ENCODE results near the gene ARMC9.

ARMC9 gene

DNA sequence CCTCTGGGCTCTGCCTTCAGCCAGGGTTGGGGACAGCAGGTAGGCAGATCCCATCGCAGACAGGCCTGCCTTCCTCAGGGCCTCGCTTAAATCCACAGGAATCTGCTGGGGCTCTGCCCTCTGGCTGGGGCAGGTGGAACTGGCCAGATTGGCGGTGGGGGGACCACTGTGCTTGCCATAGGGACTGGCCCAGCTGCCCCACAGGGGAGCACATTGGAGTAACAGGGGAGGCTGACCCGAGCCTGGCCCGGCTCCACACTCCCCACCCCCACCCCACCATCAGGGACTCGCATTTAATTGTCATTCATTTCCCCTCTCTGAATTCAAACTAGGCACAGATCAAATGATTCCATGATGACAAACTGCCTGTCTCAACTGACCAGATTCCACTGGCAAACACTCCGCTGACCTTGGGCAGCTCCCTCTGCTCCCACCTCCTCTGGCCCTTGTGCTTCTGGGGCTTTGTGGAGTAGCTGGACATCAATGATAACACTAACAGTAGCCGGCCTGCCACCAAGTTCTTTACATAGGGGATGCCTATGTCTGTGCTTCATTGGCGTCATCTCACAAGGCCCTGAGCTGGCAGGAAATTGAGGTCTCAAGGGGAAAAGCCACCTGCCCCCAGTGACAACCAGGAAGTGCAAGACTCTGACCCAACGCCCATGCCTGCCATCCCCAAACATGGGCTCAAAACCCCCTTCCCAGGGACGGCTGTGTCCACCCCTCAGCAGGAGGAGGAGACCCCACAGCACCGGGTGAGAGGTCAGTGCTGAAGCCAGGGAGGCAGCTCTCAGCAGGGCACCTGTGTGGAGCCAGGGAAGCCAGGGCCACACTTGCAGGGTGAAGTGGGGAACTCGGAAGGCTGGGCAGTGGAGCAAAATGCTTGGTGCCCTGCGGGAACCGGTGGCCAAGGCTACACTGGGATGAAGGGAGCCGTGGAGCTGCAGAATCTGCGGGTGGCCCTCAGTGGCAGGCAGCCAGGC is 195.0 kb downstream of the ARMC9 start:
- H3K4me2 ChIP-seq (ENCODE audit: insufficient read depth, low read length, poor library complexity, severe bottlenecking): no peak overlapping the region
- no peak overlapping the region for H3K23ac ChIP-seq (ENCODE audit: low read depth, low read length, poor library complexity)
- H2BK12ac ChIP-seq (ENCODE audit: low read length): peak overlapping the region; percentile 41
- H3K4ac ChIP-seq (ENCODE audit: low read length): peak overlapping the region; percentile 11
- peaks cover 2 to 6% of the 10 kb centered on the region in 2 donors for H3K9me3 ChIP-seq (replicated peaks in 1 of 2; ENCODE audit: control insufficient read depth in 2 of 2, insufficient read depth in 1 of 2, low read depth in 1 of 2, low read length in 2 of 2)
- H4K8ac ChIP-seq (ENCODE audit: low read depth, low read length): peak overlapping the region; percentile 48
- peak overlapping the region; percentile 0 for H2BK5ac ChIP-seq (ENCODE audit: low read length)
- peak overlapping the region; percentile 82 for H3K14ac ChIP-seq (ENCODE audit: low read length)
- H2BK120ac ChIP-seq (ENCODE audit: low read depth, low read length): no peak overlapping the region
- no peaks in the 10 kb centered on the region for H3K36me3 ChIP-seq (replicated peaks in 1 of 2; ENCODE audit: control insufficient read depth in 2 of 2, insufficient read depth in 2 of 2, low read length in 2 of 2)
- H3K4me1 ChIP-seq (ENCODE audit: control insufficient read depth in 2 of 2, insufficient read depth in 1 of 2, low read depth in 1 of 2, low read length in 2 of 2): peaks cover 3 to 12% of the 10 kb centered on the region in 2 donors
- no peak overlapping the region for H3K27ac ChIP-seq (replicated peaks; ENCODE audit: low read length)
- H3K18ac ChIP-seq (ENCODE audit: low read length): peak overlapping the region; percentile 92
- H2AK5ac ChIP-seq (ENCODE audit: low read depth, low read length): peak overlapping the region; percentile 88
- WGBS, 2 donors (ENCODE audit: extremely low coverage in 2 of 2, insufficient read length in 2 of 2, insufficient replicate concordance in 1 of 2): no CpG with 5 or more reads among the region's 17 CpGs
- no peaks in the 10 kb centered on the region for H3K79me1 ChIP-seq (ENCODE audit: low read depth, low read length)
- H3K27me3 ChIP-seq (ENCODE audit: control insufficient read depth in 3 of 3, insufficient read depth in 3 of 3, low read depth in 1 of 3, low read length in 3 of 3): peaks cover 6 to 51% (median 29%) of the 10 kb centered on the region in 3 experiments
- no peak overlapping the region for H3K9ac ChIP-seq (ENCODE audit: low read depth, low read length, poor library complexity)
- DNase-seq (ENCODE audit: low spot score): no peak
- H4K91ac ChIP-seq (ENCODE audit: low read depth, low read length, poor library complexity): peak overlapping the region; percentile 72
- H2BK15ac ChIP-seq (ENCODE audit: low read length): peak overlapping the region; percentile 94
- peak overlapping the region; percentile 31 for H2AFZ ChIP-seq (ENCODE audit: low read length)
- H3K4me3 ChIP-seq (ENCODE audit: low read length in 2 of 2): no peak overlapping the region

DNA sequence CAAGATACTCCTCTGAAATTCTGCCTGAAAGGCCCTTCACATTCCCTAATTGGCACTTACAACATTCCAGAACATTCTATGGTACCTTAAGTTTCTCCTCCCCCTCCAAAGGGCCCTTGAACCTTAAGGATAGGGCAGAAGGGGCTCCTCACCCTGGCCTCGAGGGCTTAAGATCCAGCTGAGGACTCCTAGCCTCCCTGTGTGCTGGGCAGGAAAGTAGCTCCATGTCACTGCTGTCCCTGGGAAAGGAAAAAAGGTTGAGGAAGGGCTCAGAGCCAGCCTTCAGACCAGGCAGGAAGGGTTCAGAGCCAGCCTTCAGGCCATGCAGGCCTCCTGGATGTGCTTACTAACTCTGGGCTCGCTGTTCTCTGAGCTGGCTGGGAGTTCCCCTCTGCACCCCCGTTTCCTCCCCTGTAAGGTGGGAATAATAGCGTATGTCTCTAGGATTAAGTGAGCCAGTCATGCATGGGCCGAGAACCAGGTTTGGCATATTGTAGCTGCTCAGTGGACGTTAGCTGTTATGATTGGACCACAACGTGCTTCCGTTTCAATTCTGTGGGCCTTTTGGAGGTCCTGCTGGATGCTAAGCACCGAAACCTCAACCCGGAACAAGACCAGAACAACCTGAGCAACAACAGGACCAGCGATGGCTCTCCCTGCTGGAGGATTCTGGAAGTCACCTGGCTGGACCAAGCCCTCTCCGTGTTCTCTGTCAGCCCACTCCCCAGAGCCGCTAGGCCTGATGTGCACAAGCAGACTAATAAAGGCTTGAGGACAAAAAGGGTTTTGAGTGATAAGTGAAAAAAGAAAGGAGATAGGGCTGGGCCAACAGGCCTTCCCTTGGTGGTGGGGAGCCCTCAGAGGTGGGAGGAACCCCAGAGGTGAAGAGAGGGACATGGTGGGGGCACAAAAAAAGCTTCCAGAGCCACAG is 196.0 kb downstream of the ARMC9 start:
- H2BK12ac ChIP-seq (ENCODE audit: low read length): peak overlapping the region; percentile 80
- H3K23ac ChIP-seq (ENCODE audit: low read depth, low read length, poor library complexity): peak overlapping the region; percentile 73
- H3K4me3 ChIP-seq (ENCODE audit: low read length in 2 of 2): no peak overlapping the region

DNA sequence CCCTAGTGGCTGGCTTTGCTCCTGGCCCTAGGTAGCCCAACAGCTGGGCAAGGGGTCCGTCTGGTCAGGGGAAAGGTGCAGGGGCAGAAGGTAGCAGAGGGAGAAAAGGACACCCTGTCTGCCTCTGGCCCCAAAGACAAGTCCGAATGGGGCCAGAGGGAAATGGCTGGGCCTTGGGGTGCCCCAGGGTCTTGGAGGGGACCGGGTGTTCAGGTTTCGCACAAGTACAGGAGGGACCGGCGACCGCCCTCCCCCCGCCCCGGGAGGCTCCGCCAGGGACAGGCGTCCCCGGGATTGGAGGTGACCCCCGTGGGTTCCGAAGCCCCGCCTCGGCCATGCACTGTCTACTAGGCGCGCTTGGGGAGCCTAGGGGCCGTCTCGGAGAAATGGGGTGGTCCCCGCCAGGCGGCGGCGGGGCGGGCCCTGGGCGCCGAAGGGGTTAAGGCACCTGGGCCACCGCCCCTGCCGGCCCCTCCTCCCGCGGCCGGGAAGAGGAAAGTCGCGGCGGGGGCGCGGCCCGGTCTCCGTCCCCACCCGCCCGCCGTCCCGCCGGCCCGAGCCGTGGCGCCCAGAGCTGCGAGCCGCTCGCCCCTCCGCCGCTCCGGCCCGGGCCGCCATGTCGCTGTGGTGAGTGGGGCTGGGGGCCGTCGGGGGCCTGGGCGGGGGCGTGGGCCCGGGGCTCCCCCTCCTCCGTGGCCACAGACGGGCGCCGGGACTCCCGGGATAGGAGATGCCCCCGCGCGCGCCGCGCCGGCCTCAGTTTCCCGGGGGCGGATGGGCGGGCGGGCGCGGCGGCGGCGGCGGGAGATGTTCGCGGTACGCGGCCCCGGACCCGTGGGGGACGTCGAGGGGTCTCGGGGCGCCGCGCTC is 197.0 kb downstream of the ARMC9 start, which contains the start of gene B3GNT7:
Gene B3GNT7 (plus strand): TSS at position 523 of the 870 bp plus-strand sequence. CDS start 94 bp downstream, at position 617.
- no peaks in the 10 kb centered on the region for H3K36me3 ChIP-seq (replicated peaks in 1 of 2; ENCODE audit: control insufficient read depth in 2 of 2, insufficient read depth in 2 of 2, low read length in 2 of 2)
- H3K18ac ChIP-seq (ENCODE audit: low read length): peak within 1 kb of the TSS; percentile 76
- H2BK12ac ChIP-seq (ENCODE audit: low read length): peak within 1 kb of the TSS; percentile 30
- H3K4me3 ChIP-seq (ENCODE audit: low read length in 2 of 2): peak within 1 kb of the TSS in 1 of 2 donors; percentile 60
- peaks cover 4 to 6% of the 10 kb centered on the region in 2 donors for H3K9me3 ChIP-seq (replicated peaks in 1 of 2; ENCODE audit: control insufficient read depth in 2 of 2, insufficient read depth in 1 of 2, low read depth in 1 of 2, low read length in 2 of 2)
- H3K4ac ChIP-seq (ENCODE audit: low read length): no peak within 1 kb of the TSS
- no peak within 1 kb of the TSS for H2BK5ac ChIP-seq (ENCODE audit: low read length)
- peak within 1 kb of the TSS; percentile 94 for H2AK5ac ChIP-seq (ENCODE audit: low read depth, low read length)
- H2BK120ac ChIP-seq (ENCODE audit: low read depth, low read length): no peak within 1 kb of the TSS
- no peak within 1 kb of the TSS for H3K27ac ChIP-seq (replicated peaks; ENCODE audit: low read length)
- no peaks in the 10 kb centered on the region for H3K79me1 ChIP-seq (ENCODE audit: low read depth, low read length)
- no peak within 1 kb of the TSS for H3K9ac ChIP-seq (ENCODE audit: low read depth, low read length, poor library complexity)
- H2BK15ac ChIP-seq (ENCODE audit: low read length): peak within 1 kb of the TSS; percentile 68
- H3K23ac ChIP-seq (ENCODE audit: low read depth, low read length, poor library complexity): peak within 1 kb of the TSS; percentile 73
- H4K8ac ChIP-seq (ENCODE audit: low read depth, low read length): no peak within 1 kb of the TSS
- peaks cover 6 to 12% of the 10 kb centered on the region in 2 donors for H3K4me1 ChIP-seq (ENCODE audit: control insufficient read depth in 2 of 2, insufficient read depth in 1 of 2, low read depth in 1 of 2, low read length in 2 of 2)
- no peak within 1 kb of the TSS for H4K91ac ChIP-seq (ENCODE audit: low read depth, low read length, poor library complexity)
- H2AFZ ChIP-seq (ENCODE audit: low read length): peak within 1 kb of the TSS; percentile 73
- no CpG with 5 or more reads among the region's 95 CpGs for WGBS, 2 donors (ENCODE audit: extremely low coverage in 2 of 2, insufficient read length in 2 of 2, insufficient replicate concordance in 1 of 2)
- H3K27me3 ChIP-seq (ENCODE audit: control insufficient read depth in 3 of 3, insufficient read depth in 3 of 3, low read depth in 1 of 3, low read length in 3 of 3): peaks cover 6 to 58% (median 29%) of the 10 kb centered on the region in 3 experiments
- DNase-seq (ENCODE audit: low spot score): no peak
- H3K4me2 ChIP-seq (ENCODE audit: insufficient read depth, low read length, poor library complexity, severe bottlenecking): peak within 1 kb of the TSS; percentile 62
- peak within 1 kb of the TSS; percentile 82 for H3K14ac ChIP-seq (ENCODE audit: low read length)

More for the DNA sequence above, 196.0 kb downstream of the ARMC9 start:
- Histone ChIP-seq H4K8ac (ENCODE audit: low read depth, low read length) (no peak overlapping the region), H3K27me3 (ENCODE audit: control insufficient read depth in 3 of 3, insufficient read depth in 3 of 3, low read depth in 1 of 3, low read length in 3 of 3) (peaks cover 6 to 54% (median 29%) of the 10 kb centered on the region in 3 experiments), H3K79me1 (ENCODE audit: low read depth, low read length) (no peaks in the 10 kb centered on the region), H2AK5ac (ENCODE audit: low read depth, low read length) (peak overlapping the region; percentile 88), H2AFZ (ENCODE audit: low read length) (peak overlapping the region; percentile 73), H3K36me3 (replicated peaks in 1 of 2; ENCODE audit: control insufficient read depth in 2 of 2, insufficient read depth in 2 of 2, low read length in 2 of 2) (no peaks in the 10 kb centered on the region), H3K4ac (ENCODE audit: low read length) (no peak overlapping the region), H3K27ac (replicated peaks; ENCODE audit: low read length) (no peak overlapping the region), H3K18ac (ENCODE audit: low read length) (no peak overlapping the region), H3K9me3 (replicated peaks in 1 of 2; ENCODE audit: control insufficient read depth in 2 of 2, insufficient read depth in 1 of 2, low read depth in 1 of 2, low read length in 2 of 2) (peaks cover 4 to 6% of the 10 kb centered on the region in 2 donors), H3K9ac (ENCODE audit: low read depth, low read length, poor library complexity) (no peak overlapping the region), H2BK120ac (ENCODE audit: low read depth, low read length) (no peak overlapping the region), H3K14ac (ENCODE audit: low read length) (no peak overlapping the region), H3K4me1 (ENCODE audit: control insufficient read depth in 2 of 2, insufficient read depth in 1 of 2, low read depth in 1 of 2, low read length in 2 of 2) (peaks cover 3 to 12% of the 10 kb centered on the region in 2 donors), H4K91ac (ENCODE audit: low read depth, low read length, poor library complexity) (peak overlapping the region; percentile 72), H2BK15ac (ENCODE audit: low read length) (peak overlapping the region; percentile 68), H3K4me2 (ENCODE audit: insufficient read depth, low read length, poor library complexity, severe bottlenecking) (no peak overlapping the region), H2BK5ac (ENCODE audit: low read length) (no peak overlapping the region)
- no CpG with 5 or more reads among the region's 13 CpGs for WGBS, 2 donors (ENCODE audit: extremely low coverage in 2 of 2, insufficient read length in 2 of 2, insufficient replicate concordance in 1 of 2)
- DNase-seq (ENCODE audit: low spot score): no peak
